Uterus (tissue), 2 donors: Measurements from ENCODE around the gene PDGFB.

Experiments
- CTCF ChIP-seq, 4 experiments: fragments of 200-600 bp in 2 of 4; fragments of 450-650 bp in 2 of 4; sonication (generic) in 2 of 4; IDR thresholded peaks; one replicate each; pipeline ENCODE4 v1.5.1; 2016 to 2019; ENCODE audit warnings: antibody characterized with exemption in 4 of 4, mild to moderate bottlenecking in 2 of 4, moderate library complexity in 1 of 4
- POLR2A ChIP-seq, 2 donors: fragments of 450-650 bp; IDR thresholded peaks; one replicate each; pipeline ENCODE4 v1.6.1; 2016; ENCODE audit warnings: antibody characterized with exemption in 2 of 2, mild to moderate bottlenecking in 1 of 2, moderate library complexity in 1 of 2

GRCh38 chr22:39236321-39237317 is 8.2 kb downstream of the PDGFB start:
- TF ChIP-seq CTCF (IDR thresholded peaks at IDR 0.05), result no peak
- TF ChIP-seq POLR2A (IDR thresholded peaks at IDR 0.05), result no peak
